DMS153 treated with DMSO at 0.1 percent for 48 hours (cell line): Measurements from ENCODE around the gene ARPC1B.
A peak's percentile ranks its signal among the peaks of the same experiment; 100 is the strongest.
"Not testable (repeated sequence)": the region's sequence is repeated elsewhere in the genome, so short reads cannot be mapped to it uniquely, and the experiment has no call there.

Source experiments
- DNase-seq: peaks from one replicate; lab custom pipeline; 2025; ENCODE audit not compliant: unreplicated experiment; lab: John Stamatoyannopoulos, UW

ARPC1B gene

DNA sequence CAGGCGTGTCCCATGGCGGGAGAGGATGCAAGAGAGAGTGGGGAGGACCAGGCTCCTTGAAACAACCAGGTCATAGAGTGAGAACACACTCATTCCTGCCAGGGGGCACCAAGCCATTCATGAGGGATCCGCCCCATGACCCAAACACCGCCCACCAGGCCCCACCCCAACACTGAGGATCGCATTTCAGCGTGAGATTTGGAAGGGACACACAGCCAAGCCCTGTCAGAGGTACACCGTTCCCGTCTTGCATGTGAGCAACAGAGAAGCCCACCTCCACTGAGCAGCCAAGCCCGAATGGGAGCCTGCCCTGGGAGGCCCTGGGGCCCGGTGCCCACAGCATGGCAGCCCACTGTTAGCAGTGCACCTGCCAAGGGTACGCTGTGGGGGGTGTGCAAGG lies 7.9 kb upstream of the ARPC1B start:
- no peak for DNase-seq

DNA sequence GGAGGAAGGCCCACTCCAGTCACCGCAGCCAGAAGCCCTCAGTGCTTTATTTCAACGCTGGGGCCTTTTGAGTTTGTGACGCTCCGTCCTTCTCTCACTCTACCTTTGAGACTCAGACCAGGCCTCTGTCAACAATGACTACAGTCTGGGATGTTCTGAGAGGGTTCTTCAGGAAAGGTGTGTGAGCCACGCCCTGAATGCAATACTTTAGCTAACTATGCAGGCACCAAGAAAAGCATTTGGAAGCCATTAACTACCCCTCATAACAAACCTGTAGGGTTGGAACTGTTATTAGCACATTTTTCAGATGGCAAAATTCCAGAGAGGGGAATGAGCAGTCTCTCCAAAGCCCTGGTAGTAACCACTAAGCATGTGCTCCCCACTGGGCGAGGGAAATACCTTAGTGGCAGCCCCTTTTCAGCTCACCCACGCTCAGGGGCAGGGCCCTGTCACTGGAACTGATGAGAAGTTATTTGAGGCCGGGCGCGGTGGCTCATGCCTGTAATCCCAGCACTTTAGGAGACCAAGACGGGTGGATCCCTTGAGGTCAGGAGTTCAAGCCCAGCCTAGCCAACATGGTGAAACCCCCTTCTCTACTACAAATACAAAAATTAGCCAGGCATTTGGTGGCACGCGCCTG lies 5.7 kb upstream of the ARPC1B start:
- DNase-seq, result no peak

DNA sequence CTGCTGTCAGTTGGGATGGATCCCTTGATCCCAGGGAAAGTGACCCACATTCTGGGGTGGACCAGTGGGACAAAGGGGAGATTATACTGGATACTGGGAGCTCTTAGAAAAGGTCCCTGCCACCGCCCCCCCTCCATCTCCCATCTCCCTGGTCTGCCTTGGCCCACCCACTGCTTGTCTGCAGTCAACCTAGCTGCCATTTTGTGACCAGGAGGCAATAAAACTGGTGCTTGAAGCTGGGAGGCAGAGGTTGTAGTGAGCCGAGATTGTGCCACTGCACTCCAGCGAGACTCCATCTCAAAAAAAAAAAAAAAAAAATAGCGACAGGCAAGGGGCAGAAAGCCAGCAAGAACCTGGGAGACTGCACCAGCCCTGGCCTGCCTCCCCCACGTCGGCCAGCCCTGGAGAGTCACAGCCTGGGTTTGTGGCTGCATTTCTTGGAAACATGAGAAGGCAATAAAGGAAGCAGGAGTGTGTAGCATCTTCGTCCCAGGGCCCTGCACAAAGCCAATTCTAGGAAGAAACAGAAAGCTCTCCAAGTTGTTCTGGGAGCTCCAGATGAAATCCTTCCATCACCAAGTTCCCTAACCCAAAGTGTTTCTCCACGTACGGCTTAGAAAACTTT lies 4.7 kb upstream of the ARPC1B start:
- DNase-seq, result no peak

DNA sequence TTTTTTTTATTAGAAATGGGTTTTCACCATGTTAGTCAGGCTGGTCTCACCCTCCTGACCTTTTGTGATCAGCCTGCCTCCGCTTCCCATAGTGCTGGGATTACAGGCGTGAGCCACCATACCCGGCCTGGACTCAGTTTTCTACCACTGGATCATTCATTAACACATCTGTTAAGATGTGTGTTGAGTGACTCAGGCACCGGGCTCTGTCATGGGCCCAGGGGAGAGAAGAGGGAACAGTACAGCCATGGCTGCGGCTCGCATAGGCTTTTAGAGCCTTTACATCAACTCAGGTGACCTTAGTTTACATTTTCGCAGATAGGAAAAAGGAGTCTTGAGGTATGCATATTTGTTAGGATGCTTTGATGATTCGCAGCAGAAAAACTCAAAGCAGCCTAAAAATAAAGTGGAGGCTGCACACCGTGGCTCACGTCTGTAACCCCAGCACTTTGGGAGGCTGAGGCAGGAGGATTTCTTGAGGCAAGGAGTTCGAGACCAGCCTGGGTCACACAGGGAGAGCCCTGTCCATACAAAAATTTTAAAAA lies 3.1 kb upstream of the ARPC1B start:
- no peak for DNase-seq

DNA sequence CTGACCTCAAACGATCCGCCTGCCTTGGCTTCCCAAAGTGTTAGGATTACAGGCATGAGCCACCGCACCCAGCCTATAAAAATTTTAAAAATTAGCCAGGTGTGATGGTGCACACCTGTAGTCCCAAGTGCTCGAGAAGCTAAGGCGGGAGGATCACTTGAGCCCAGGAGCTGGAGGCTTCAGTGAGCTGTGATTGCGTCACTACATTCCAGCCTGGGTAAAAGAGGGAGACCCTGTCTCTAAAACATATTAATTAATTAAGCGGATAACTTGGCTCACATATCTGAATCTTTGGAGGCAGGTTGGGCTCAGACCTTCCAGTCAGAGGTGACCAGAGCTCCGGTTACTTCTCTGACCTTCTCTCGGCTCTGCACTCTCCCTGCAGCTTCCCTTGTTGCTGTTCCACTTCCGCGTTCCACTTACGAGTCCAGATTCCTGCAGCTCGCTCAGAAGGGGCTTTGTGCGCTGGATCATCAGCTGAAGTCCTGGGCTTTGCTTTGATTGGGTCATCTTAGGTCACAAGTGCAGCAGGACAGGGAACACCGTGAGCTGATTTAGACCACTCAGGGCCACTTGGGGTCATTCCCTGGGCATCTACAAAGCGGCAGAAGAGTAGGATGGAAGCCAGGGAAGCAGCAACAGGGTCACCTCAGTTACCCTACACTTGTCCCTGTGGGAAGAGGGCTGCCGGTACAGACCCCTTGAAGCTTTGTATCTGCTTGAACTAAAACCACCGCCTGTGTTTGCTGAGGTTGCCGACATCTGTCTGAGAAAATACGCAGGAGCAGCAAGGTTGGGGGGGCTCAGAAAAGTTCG lies 2.0 kb upstream of the ARPC1B start:
- peak; percentile 45 for DNase-seq

DNA sequence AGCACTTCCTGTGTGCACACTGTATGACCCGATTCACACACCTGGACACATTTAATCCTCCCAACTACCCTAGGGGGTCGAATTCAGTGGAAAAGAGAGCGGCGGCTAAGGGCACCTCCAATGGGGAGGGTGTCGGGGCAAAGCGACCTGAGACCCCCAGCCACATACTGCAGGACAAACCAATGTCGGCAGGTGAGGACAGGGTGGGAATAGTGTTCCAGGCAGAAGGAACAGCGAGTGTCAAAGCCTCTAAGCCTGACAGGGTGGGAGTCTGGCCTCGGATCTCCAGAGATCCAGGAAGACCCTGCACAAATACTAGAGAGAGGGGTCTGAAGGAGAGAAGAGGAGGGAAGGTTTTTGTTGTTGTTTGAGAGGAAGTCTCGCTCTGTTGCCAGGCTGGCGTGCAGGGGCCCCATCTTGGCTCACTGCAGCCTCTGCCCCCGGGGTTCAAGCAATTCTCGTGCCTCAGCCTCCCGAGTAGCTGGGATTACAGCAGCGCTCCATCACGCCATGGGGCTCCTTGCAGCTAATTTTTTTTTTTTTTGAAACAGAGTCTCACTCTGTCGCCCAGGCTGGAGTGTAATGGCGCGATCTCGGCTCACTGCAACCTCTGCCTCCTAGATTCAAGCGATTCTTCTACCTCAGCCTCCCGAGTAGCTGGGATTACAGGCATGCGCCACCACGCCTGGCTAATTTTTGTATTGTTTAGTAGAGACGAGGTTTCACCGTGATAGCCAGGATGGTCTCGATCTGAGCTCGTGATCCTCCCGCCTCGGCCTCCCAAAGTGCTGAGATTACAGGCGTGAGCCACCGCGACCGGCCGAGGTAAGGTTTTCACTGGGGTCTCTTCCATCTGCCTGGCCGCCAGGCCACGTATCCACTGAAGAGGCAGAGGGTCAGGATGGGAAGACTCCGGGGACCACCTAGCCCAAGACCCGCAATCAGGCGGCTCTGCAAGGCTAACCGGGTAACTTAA lies 1.2 kb upstream of the ARPC1B start:
- no peak for DNase-seq

DNA sequence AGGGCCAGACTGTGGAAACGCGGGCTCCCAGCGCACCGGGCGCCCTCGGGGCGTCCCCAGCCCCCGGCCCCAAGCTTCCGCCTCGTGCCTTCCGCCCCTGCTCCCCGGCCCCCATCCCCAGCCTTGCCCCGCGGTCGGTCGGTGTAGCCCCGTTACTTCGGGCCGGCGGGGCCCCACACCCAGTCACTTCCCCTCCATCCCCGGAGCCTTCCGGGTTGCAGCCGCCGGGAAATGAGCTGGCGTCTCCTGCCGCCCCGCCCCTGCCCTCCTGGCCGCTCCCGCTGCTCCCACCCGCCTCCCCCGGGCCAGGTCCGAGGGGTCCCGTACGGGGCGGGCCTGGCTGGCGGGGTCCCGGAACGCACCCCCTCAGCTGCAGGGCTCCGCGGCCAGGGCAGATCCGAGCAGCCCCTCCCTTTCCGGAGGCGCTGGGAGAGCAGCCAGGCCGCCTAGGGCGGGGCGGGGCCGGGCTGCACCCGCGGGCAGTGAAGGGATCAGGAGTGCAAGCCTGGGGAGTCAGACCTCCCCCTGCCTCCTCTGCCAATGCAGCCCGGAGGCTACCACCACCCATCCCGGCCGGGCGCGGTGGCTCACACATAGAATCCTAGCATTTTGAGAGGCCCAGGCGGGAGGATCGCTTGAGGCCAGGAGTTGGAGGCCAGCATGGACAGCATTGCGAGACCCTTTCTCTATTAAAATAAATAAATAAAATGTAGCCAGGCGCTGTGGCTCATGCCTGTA lies 709 bp downstream of the ARPC1B start:
- no peak for DNase-seq

DNA sequence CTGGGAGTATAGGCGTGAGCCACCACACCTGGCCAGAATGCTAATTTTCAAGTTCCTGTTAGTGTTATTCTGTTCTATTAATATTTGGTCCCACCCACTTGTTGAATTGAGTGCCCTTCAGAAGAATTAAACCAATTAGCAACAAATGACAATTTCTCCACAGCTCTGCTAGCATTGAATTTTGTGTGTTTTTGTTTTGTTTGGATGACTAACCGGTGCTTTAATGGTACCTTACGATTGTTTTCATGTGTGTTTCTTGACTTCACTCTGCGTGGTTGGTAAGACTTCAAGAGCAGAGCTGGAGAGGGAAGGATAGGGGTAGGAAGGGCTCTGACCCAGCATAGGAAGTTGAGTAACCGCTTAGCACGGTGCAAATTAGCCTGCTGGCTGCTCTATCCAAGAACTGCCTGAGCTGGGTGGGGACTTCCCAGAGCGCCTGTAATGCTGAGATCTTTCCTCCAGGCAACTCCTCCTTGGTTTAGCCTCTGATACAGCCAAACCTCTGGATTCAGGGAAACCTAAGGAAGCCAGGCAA lies 4.6 kb downstream of the ARPC1B start:
- no peak for DNase-seq

DNA sequence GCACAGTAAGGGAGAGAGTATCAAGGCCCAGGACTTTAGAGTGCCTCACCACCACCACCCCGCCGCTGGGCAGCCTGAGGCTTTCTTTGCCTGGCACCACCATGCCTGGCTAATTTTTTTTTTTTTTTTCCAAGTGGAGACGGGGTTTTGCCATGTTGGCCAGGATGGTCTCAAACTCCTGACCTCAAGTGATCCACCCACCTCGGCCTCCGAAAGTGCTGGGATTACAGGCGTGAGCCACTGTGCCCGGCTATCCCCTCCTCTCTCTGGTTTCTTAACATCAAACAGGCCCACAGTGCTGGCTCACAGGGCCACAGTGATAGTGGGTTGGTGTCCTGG lies 5.1 kb downstream of the ARPC1B start:
- not testable (repeated sequence) for DNase-seq

DNA sequence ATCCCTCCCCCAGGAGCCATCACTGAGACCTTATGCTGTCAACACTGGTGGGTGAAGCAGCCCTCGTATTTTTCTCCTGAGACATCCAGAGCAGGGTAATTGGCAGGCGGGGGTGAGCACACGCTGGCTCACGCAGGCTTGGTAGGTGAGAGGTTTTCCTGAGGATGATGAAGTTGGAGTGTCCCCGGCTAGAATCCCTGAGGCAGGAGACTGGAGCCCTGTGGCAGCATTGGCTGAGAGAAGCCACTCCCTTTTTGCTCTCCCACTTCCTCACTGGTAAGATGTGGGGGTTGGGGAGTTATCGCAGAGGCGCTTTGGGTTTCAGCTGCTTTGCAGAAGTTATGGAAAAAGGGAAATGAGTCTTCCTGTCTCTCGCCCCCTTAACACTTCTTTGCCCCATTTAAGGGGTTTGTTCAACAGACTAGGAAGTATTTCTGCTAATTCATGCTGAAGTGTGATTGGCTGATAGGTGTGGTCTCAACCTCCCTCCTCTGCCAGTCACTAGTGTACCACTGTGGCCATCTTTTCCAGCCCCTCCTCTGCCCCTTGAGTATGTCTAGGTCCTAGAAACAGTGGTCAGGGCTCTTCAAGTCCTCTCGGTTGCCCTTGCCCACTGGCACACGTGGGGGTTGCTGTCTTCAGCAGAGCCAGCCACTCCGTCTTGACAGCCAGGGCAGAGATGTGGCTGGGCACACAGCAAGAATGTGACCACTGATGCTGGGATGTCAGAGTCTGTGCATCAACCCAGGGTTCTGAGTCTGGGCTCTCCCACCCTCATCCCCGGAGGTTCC lies 5.7 kb downstream of the ARPC1B start:
- DNase-seq, result no peak

DNA sequence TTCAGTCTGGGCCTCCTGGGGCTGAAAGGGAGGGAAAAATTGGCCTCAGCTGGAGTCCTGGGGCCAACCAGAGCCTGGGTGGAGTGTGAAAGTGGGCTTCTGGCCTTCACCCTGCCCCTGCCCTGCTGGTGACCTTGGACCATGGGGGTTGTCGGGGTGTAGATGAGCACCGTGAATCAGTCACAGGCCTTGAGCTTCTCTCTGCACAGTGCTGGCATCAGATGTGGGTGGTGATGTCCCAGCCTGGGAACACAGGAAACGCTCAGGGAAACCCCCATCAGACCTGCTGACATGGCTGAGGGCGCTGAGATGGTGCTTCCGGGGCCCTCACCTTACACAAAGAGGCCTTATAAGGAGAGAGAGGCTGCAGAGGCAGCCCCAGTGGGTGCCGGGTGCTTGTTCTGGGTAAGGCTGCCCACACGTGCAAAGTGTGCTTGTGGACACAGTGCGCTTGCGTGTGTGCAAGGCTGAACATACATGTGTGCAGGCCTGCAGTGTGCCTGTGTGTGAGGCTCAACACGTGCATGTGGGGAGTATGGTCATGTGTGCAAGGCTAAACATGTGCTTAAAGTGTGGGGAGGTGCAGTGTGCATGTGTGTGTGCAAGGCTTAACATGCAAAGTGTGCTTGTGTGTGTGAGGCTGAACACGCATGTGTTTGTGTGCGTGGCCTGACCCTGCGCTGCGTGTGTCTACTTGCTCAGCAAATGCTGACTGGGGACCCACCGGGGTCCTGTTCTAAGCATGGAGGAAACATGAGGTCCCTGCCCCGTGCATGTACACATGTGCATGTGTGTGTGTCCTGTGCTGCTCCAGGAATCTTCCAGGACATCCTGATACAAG lies 6.5 kb downstream of the ARPC1B start:
- DNase-seq, result no peak

DNA sequence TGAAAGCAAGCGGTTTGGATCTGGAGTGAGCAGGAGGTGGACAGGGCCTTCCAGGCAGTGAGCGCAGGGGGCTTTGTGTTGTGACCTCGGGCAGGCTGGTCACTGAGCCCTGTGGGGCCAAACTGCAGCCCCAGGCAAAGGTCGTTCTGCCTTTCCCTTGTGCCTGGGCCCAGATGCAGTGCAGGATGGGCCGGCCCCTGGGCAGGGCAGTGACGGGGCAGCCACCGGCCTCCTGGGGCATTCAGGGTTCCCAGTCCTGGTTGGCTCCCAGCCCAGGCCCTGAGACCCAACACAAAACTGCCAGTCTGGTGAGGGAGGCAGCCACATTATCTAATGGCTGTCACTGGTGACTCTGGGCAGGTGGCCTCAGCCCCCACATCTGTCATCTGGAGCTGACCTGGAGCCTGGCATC lies 7.1 kb downstream of the ARPC1B start:
- no peak for DNase-seq

DNA sequence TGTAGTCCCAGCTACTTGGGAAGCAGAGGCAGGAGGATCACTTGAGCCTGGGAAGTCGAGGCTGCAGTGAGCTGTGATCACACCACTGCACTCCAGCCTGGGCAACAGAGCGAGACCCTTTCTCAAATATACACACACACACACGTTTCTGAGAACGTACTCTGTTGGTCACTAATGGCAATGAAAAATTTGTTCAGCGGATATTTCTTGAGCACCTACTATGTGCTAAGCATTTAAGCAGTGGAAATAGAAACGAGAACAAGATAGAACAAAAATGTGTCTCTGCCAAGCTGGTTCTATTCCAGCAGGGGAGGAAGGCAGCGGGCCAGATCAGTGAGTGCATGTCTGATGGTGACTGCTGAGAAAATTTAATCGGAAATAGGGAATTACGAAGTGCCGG lies 8.7 kb downstream of the ARPC1B start:
- DNase-seq, result no peak

DNA sequence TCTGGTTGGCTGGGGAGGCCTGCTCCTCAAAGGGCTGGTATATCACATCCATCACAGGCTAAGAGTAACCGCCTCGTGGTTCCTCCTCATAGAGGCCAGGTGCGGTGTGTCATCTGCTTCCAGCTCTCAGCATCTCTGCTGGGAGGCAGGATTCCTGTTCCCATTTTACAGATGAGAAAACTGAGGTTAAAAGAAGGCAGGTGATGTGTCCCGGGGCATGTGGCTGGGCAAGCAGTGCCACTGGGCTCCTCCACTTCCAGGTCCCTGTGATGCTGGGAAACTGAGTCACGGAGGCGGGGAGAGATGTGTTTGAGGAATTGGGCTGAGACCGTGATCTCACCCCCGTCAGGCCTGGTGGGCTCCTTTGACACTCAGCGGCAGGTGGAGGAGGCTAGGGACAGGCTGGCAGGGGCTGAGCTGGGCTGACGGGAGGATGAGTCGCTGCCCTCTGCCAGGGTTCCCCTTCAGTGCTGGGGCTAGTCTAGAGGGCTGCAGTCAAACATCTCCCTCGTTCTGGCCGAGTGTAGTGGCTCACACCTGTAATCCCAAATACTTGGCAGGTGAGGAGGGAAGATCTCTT lies 9.4 kb downstream of the ARPC1B start:
- DNase-seq, result no peak

DNA sequence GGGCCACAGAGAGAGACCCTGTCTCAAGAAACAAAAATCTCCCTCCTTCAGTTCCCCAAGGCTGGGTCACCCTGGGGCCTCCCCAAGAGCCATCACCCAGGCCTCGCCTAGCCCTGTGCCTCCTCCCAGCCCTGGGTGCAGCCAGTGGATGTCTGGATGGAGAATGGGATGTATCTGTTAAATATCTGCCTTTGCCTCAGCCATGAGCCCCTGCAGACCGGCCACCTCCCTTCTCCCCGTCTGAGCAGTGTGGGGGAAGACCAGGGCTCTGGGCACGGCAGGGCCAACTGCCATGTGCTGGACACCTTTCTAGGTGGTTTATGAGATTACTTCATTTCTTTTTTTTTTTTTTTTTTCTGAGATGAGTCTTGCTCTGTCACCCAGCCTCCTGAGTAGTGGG lies 10.0 kb downstream of the ARPC1B start:
- no peak for DNase-seq

DNA sequence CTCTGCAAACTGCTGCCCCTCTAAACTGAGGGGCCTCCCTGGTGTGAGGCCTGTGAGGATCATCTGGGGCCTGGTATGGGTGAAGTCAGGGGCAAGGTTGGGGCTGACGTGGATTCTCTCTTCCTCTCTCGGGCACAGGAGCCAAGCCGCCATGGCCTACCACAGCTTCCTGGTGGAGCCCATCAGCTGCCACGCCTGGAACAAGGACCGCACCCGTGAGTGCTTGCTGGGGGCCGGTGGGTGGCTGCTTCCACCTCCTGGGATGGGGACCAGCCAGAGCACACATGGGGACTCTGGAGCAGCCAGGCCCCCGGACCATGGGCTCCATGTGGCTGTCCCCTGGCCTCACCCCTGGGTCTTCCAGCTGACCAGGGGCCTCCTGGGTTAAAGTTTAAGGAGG lies 11.0 kb downstream of the ARPC1B start:
- DNase-seq, result no peak

DNA sequence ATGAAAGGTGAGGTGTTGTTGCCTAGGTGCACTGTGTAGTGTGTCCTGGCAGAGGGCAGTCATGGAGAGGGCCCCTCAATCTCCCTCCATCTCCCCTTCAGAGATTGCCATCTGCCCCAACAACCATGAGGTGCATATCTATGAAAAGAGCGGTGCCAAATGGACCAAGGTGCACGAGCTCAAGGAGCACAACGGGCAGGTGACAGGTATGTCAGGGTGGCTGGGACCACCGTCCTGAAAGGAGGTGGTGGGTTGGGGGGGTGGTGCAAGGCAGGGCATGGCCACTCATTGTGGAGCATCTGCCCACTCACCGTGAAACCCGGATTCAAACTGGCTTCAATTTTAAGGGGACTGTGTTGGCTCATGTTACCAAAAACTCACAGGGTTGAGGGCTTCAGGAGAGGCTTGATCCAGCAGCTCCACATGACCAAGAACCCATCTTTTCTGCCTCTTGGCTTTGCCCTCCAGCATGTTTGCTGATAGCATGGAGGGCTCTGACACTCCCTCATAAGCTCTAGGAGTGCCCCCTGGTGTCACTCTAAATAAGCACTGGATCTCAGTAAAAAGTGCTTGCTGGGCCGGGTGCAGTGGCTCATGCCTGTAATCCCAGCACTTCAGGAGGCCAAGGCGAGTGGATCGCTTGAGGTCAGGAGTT lies 12.2 kb downstream of the ARPC1B start:
- DNase-seq, result no peak
